ENCODE results near the gene SLC8B1. TPM values are rescaled to one million over a fixed set of nuclear protein-coding genes. Genes with fewer than 3 reads are reported as not detected.
A peak's percentile ranks its signal among the peaks of the same experiment; 100 is the strongest.

Gene SLC8B1
- total RNA-seq, 1 donor from 2014 or later, result 39.3 TPM

DNA sequence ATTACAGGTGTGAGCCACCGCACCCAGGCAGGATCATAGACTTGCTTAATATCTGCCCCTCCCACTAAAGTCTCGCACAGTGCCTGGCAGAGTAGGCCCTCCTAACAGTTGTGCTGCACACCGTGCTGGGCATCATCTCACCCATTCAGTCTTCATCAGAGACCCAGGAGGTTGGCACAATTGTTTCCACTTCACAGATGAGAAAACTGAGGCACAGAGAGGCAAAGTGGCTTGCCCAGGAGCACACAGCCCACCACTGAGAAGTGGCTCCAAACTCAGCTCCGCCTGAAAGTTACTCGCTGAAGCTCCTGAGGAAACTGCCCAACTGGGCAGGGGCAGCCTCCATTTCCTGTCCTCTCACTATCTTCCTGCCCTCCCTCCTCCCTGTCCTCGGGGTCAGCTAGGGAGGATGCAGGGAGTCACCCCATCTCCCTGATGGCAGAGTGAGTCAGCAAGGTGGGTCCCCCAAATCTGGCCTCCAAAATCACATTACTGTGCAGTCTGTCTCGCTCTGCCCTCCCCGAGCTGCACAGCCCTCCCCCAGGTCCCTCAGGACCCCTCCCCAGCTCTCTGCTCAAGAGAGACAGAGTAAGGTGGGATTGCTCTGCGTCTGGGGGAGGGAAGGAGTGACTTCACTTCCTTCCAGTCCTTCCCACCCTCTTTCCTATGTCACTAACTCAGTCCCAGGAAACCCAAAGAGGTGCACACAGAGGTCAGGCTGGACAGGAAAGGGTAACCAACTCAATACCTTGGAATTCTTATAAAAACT lies 5.7 kb downstream of the SLC8B1 start:
- Histone ChIP-seq H3K36me3 (peaks cover 40% of the 10 kb centered on the region), H3K9me3 (no peaks in the 10 kb centered on the region), H3K4me1 (peaks cover 40% of the 10 kb centered on the region), H3K4me3 (no peak overlapping the region), H3K27me3 (ENCODE audit: low read depth) (no peaks in the 10 kb centered on the region), H3K27ac (no peak overlapping the region)
- ATAC-seq, result no peak
- no peak for DNase-seq
- TF ChIP-seq, protein P1, sequence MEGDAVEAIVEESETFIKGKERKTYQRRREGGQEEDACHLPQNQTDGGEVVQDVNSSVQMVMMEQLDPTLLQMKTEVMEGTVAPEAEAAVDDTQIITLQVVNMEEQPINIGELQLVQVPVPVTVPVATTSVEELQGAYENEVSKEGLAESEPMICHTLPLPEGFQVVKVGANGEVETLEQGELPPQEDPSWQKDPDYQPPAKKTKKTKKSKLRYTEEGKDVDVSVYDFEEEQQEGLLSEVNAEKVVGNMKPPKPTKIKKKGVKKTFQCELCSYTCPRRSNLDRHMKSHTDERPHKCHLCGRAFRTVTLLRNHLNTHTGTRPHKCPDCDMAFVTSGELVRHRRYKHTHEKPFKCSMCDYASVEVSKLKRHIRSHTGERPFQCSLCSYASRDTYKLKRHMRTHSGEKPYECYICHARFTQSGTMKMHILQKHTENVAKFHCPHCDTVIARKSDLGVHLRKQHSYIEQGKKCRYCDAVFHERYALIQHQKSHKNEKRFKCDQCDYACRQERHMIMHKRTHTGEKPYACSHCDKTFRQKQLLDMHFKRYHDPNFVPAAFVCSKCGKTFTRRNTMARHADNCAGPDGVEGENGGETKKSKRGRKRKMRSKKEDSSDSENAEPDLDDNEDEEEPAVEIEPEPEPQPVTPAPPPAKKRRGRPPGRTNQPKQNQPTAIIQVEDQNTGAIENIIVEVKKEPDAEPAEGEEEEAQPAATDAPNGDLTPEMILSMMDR (IDR thresholded peaks at IDR 0.05), result no peak
- intact Hi-C loops (cut with DNase I), result no loop called here

DNA sequence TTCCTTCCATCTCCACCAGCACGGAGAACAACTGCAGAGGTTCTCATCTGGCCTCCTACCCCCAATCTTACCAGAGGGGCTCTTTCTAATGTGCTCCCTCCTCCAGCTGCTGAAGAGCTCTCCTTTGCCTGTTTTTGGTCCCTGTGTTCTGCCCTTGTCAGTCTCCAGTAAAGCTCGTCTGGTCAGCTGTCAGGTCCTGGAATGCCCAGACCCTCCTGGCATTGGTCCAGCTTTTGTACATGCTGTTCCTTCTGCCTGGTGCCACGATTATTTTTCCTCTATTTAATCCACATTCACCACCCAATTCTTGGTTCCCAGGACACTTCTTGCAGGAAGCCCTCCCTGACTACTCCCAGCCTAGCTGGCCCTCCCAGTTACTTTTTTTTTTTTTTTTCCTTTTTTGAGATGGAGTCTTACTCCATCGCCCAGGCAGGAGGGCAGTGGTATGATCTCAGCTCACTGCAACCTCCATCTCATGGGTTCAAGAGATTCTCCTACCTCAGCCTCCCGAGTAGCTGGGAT lies 6.5 kb downstream of the SLC8B1 start:
- intact Hi-C loops (cut with DNase I), result no loop called here
- Histone ChIP-seq H3K36me3 (peaks cover 40% of the 10 kb centered on the region), H3K27me3 (ENCODE audit: low read depth) (no peaks in the 10 kb centered on the region), H3K4me1 (peaks cover 32% of the 10 kb centered on the region), H3K27ac (no peak overlapping the region), H3K9me3 (no peaks in the 10 kb centered on the region), H3K4me3 (no peak overlapping the region)
- ATAC-seq, result no peak
- DNase-seq, result no peak
- TF ChIP-seq, protein P1 (IDR thresholded peaks at IDR 0.05), result no peak

DNA sequence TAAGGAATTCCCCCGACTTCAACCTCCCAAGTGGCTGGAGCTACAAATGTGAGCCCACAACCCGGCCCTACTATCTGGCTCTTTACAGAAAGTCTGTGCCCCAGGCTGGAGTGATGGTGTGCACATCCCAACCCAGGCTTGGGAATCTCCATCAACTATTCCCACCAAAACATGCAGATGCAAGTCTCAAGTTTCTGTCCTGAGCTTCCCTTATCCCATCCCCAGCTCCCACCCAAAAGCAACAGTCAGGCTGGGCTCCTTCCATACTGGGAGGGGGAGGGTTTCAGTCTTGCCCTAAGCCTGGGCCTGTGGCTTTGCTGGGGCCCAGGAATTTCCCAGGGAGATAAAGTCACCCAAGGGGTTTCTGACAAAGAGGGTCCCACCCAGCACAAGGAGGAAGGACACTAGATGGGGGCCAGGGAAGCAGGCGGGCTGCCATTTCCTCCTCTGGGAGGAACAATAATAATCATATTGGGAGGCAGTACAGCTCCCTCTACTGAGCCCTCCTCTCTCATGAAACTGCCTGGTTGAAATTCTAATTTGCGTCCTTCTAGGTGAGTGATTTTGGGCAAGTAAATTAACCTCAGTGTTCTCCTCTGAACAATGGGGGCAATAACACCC lies 8.0 kb downstream of the SLC8B1 start:
- intact Hi-C loops (cut with DNase I), result no loop called here
- H3K9me3 ChIP-seq, result no peaks in the 10 kb centered on the region
- no peak overlapping the region for H3K4me3 ChIP-seq
- H3K27ac ChIP-seq, result peak overlapping the region; percentile 48
- ATAC-seq (peak in 1 of 2 donors; percentile 8), DNase-seq (no peak)
- H3K4me1 ChIP-seq, result peaks cover 24% of the 10 kb centered on the region
- peaks cover 38% of the 10 kb centered on the region for H3K36me3 ChIP-seq
- no peaks in the 10 kb centered on the region for H3K27me3 ChIP-seq (ENCODE audit: low read depth)
- TF ChIP-seq, protein P1 (IDR thresholded peaks at IDR 0.05), result no peak

DNA sequence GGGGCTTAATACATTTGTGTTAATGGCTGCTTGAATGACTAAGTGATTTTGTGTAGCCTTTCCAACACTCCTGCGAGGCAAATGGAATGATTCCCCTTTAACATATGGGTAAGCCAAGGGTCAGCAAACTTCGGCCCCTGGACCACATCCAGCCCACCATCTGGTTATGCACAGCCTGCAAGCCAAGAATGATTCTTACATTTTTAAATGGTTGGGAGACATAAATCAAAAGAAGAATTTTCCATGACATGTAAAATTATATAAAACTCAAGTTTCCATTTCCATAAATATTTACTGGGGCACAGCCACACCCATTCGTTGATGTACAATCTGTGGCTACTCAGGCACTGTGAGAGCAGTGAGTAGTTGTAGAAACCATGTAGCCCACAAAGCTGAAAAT lies 9.0 kb downstream of the SLC8B1 start:
- H3K27ac ChIP-seq, result peak overlapping the region; percentile 48
- TF ChIP-seq, protein P1 (IDR thresholded peaks at IDR 0.05), result no peak
- intact Hi-C loops (cut with DNase I), result no loop called here
- H3K27me3 ChIP-seq (ENCODE audit: low read depth), result no peaks in the 10 kb centered on the region
- DNase-seq (no peak), ATAC-seq (peak in 1 of 2 donors; percentile 24)
- H3K4me3 ChIP-seq, result no peak overlapping the region
- H3K36me3 ChIP-seq, result peaks cover 33% of the 10 kb centered on the region
- peaks cover 24% of the 10 kb centered on the region for H3K4me1 ChIP-seq
- H3K9me3 ChIP-seq, result no peaks in the 10 kb centered on the region

DNA sequence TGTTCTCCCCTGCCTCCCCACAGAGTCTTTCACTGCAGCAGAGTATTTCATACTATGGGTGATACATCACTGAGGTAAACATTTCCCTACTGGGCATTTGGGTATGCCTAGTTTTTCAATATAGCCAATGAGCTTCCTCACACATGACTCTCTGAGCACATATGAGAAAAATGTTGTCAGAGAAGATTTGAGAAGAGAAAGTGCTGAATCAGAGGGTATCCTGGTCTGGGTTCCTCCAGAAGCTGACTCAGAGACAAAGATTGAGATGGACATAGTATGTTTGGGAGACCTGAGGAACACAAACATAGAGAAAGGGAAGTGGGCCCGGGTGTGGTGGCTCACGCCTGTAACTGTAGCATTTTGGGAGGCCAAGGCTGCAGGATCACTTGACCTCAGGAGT lies 12.6 kb downstream of the SLC8B1 start:
- intact Hi-C loops (cut with DNase I), result no loop called here

More for the DNA sequence above, 12.6 kb downstream of the SLC8B1 start:
- no peaks in the 10 kb centered on the region for H3K9me3 ChIP-seq
- H3K4me3 ChIP-seq, result no peak overlapping the region
- H3K36me3 ChIP-seq, result peaks cover 48% of the 10 kb centered on the region
- no peak overlapping the region for H3K27ac ChIP-seq
- DNase-seq (no peak), ATAC-seq (peak in 1 of 2 donors; percentile 48)
- TF ChIP-seq, protein P1 (IDR thresholded peaks at IDR 0.05), result no peak
- no peaks in the 10 kb centered on the region for H3K27me3 ChIP-seq (ENCODE audit: low read depth)
- H3K4me1 ChIP-seq, result peaks cover 14% of the 10 kb centered on the region

Data from lower lobe of right lung (tissue), 2 donors.